T follicular helper cell (primary cell): Measurements from ENCODE around the gene C17orf58.

Source experiments
- DNase-seq: peaks from one replicate; pipeline ENCODE4 v3.0.0-alpha.2; 2020; ENCODE audit warnings: low read depth

C17orf58 gene

GRCh38 chr17:67959510-67959909, 36.8 kb downstream of the C17orf58 start:
- DNase-seq, result no peak

GRCh38 chr17:67950945-67951344, 45.3 kb downstream of the C17orf58 start:
- DNase-seq, result no peak

DNA sequence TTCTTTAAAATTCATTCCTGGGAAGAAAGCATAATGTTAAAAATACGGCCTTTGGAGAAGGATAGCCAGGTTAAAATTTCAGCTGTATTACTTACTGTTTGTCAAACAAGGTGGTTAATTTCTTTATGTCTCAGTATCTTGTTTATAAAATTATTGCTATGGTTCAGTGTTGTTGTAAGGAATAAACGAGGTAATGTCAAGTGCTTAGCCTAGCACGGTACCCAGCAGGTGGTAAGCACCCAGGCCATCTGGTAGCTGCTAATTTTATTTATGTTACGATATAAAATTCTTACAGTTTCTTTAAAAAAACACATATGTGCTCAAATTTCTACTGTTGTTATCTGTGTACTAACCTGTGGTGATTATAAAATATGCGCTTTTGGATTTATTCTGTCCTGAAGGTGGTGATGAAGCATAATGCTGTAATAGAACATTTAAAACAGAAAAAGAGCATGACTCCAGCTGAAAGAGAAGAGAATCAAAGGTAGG, 48.9 kb downstream of the C17orf58 start:
- no peak for DNase-seq

GRCh38 chr17:67946513-67946912, 49.8 kb downstream of the C17orf58 start:
- DNase-seq, result no peak

GRCh38 chr17:67944035-67944434, 52.2 kb downstream of the C17orf58 start:
- no peak for DNase-seq

- no peak for DNase-seq
Observed at GRCh38 chr17:67942810-67943209, 53.5 kb downstream of the C17orf58 start.
